NOMO-1 treated with DMSO at 0.1 percent for 48 hours (cell line): Measurements from ENCODE around the gene RPS6KB2.
"Not testable (repeated sequence)": the region's sequence is repeated elsewhere in the genome, so short reads cannot be mapped to it uniquely, and the experiment has no call there.

Experiments
- DNase-seq: peaks from one replicate; lab custom pipeline; 2025; ENCODE audit not compliant: unreplicated experiment; lab: John Stamatoyannopoulos, UW

The RPS6KB2 gene

GRCh38 chr11:67397536-67397935, 30.8 kb upstream of the RPS6KB2 start:
- no peak for DNase-seq

GRCh38 chr11:67397986-67398660, 30.2 kb upstream of the RPS6KB2 start:
- no peak for DNase-seq

GRCh38 chr11:67398661-67399563, 29.4 kb upstream of the RPS6KB2 start:
- DNase-seq, result no peak

GRCh38 chr11:67400251-67400941, 27.9 kb upstream of the RPS6KB2 start:
- DNase-seq, result peak; percentile 26

GRCh38 chr11:67400942-67401494, 27.3 kb upstream of the RPS6KB2 start:
- DNase-seq, result no peak

GRCh38 chr11:67401495-67402191, 26.7 kb upstream of the RPS6KB2 start, which contains the start of gene PPP1CA:
PPP1CA (minus strand) TSS chr11:67401858; CDS start chr11:67401782, 76 bp downstream.
- DNase-seq, result peak; percentile 81

- peak; percentile 35 for DNase-seq
Measured at GRCh38 chr11:67402192-67402839, 26.0 kb upstream of the RPS6KB2 start.

- not testable (repeated sequence) for DNase-seq
Measured at GRCh38 chr11:67403085-67403484, 25.2 kb upstream of the RPS6KB2 start.

GRCh38 chr11:67404515-67405195, 23.6 kb upstream of the RPS6KB2 start:
- no peak for DNase-seq

- no peak for DNase-seq
Measured at GRCh38 chr11:67405196-67405567, 23.1 kb upstream of the RPS6KB2 start.

GRCh38 chr11:67405688-67406339, 22.5 kb upstream of the RPS6KB2 start:
- DNase-seq, result no peak

- DNase-seq, result no peak
Measured at GRCh38 chr11:67406420-67406968, 21.8 kb upstream of the RPS6KB2 start.

- DNase-seq, result no peak
Measured at GRCh38 chr11:67406969-67407687, 21.2 kb upstream of the RPS6KB2 start.

GRCh38 chr11:67407688-67408163, 20.6 kb upstream of the RPS6KB2 start:
- no peak for DNase-seq

- no peak for DNase-seq
Measured at GRCh38 chr11:67408437-67409200, 19.7 kb upstream of the RPS6KB2 start.

- no peak for DNase-seq
Measured at GRCh38 chr11:67409261-67409666, 19.0 kb upstream of the RPS6KB2 start.

GRCh38 chr11:67409781-67410368, 18.4 kb upstream of the RPS6KB2 start:
- DNase-seq, result no peak
